Liver (tissue), 9 donors: ENCODE measurements around the gene COL6A3. TPM values are rescaled to one million over a fixed set of nuclear protein-coding genes. Genes with fewer than 3 reads are reported as not detected.

ENCODE experiments used
- DNase-seq: peaks from one replicate; pipeline ENCODE4 v3.0.0-alpha.2; 2017; ENCODE audit warnings: low spot score
- H3K27ac ChIP-seq, 2 donors: one replicate each; pipeline ENCODE4 v1.7.0; 2013; ENCODE audit warnings: inconsistent platforms in 2 of 2, low read length in 2 of 2, control low read depth in 1 of 2, low read depth in 1 of 2, mild to moderate bottlenecking in 1 of 2
- H3K27me3 ChIP-seq, 4 donors: one replicate each; pipeline versions ENCODE4 v1.6.1 to v1.7.0; 2013; ENCODE audit warnings: low read length in 3 of 4, inconsistent platforms in 1 of 4, mild to moderate bottlenecking in 1 of 4, moderate library complexity in 1 of 4; ENCODE audit not compliant: control insufficient read depth in 4 of 4, insufficient read depth in 4 of 4
- H3K36me3 ChIP-seq, 4 donors: one replicate each; pipeline versions ENCODE4 v1.6.1 to v1.7.0; 2013; ENCODE audit warnings: low read length in 3 of 4, mild to moderate bottlenecking in 3 of 4, low read depth in 1 of 4, moderate library complexity in 1 of 4; ENCODE audit not compliant: control insufficient read depth in 4 of 4, insufficient read depth in 3 of 4
- H3K4me1 ChIP-seq, 4 donors: one replicate each; pipeline versions ENCODE4 v1.6.1 to v1.7.0; 2013; ENCODE audit warnings: low read length in 3 of 4, mild to moderate bottlenecking in 3 of 4, moderate library complexity in 1 of 4; ENCODE audit not compliant: control insufficient read depth in 4 of 4, insufficient read depth in 4 of 4
- H3K4me3 ChIP-seq, 3 donors: one replicate each; pipeline versions ENCODE4 v1.6.1 to v1.7.0; 2013; ENCODE audit warnings: low read length in 3 of 3, control low read depth in 1 of 3, low read depth in 1 of 3, mild to moderate bottlenecking in 1 of 3
- H3K9ac ChIP-seq, 2 donors: one replicate each; pipeline ENCODE4 v1.7.0; 2013; ENCODE audit warnings: low read length in 2 of 2, mild to moderate bottlenecking in 2 of 2, moderate library complexity in 2 of 2, control low read depth in 1 of 2, low read depth in 1 of 2
- H3K9me3 ChIP-seq, 4 donors: one replicate each; pipeline versions ENCODE4 v1.6.1 to v1.7.0; 2013; ENCODE audit warnings: low read length in 3 of 4; ENCODE audit not compliant: control insufficient read depth in 4 of 4
- ATF3 ChIP-seq: IDR thresholded peaks from 2 replicates; pipeline ENCODE4 v1.6.1; 2016; ENCODE audit warnings: antibody characterized with exemption
- CTCF ChIP-seq: fragments of 150-350 bp; IDR thresholded peaks from 2 replicates; pipeline ENCODE4 v1.5.1; 2017; ENCODE audit warnings: improper control_type of control experiment, low read depth, low read length; ENCODE audit not compliant: missing input control
- EGR1 ChIP-seq, 2 donors: IDR thresholded peaks; 2 replicates each; pipeline ENCODE4 v1.6.1; 2016 to 2018; ENCODE audit warnings: antibody characterized with exemption in 2 of 2, low read depth in 2 of 2
- GABPA ChIP-seq, 2 donors: IDR thresholded peaks in 1 of 2; conservative IDR thresholded peaks in 1 of 2; 2 replicates each; pipeline ENCODE4 v1.6.1; 2016; ENCODE audit warnings: antibody characterized with exemption in 2 of 2, mild to moderate bottlenecking in 1 of 2, moderate library complexity in 1 of 2
- HNF4A ChIP-seq, 2 donors: conservative IDR thresholded peaks; 2 replicates each; pipeline ENCODE4 v1.6.1; 2016; ENCODE audit warnings: antibody characterized with exemption in 2 of 2, mild to moderate bottlenecking in 2 of 2
- HNF4G ChIP-seq: IDR thresholded peaks from 2 replicates; pipeline ENCODE4 v1.6.1; 2016; ENCODE audit warnings: antibody characterized with exemption
- JUND ChIP-seq, 2 donors: IDR thresholded peaks; 2 replicates each; pipeline ENCODE4 v1.6.1; 2016; ENCODE audit warnings: antibody characterized with exemption in 2 of 2
- NR2F2 ChIP-seq: IDR thresholded peaks from 2 replicates; pipeline ENCODE4 v1.6.1; 2016; ENCODE audit warnings: antibody characterized with exemption
- RAD21 ChIP-seq, 2 donors: IDR thresholded peaks; 2 replicates each; pipeline ENCODE4 v1.6.1; 2016; ENCODE audit warnings: antibody characterized with exemption in 2 of 2, mild to moderate bottlenecking in 2 of 2
- SP1 ChIP-seq: IDR thresholded peaks from 2 replicates; pipeline ENCODE4 v1.6.1; 2018; ENCODE audit warnings: antibody characterized with exemption, mild to moderate bottlenecking
- TAF1 ChIP-seq: conservative IDR thresholded peaks from 2 replicates; pipeline ENCODE4 v1.6.1; 2016; ENCODE audit warnings: antibody characterized with exemption, mild to moderate bottlenecking
- YY1 ChIP-seq: IDR thresholded peaks from 2 replicates; pipeline ENCODE4 v1.6.1; 2016; ENCODE audit warnings: antibody characterized with exemption, mild to moderate bottlenecking
- WGBS: extraction: QIAGEN DNeasy Blood & Tissue Kit; methylation state at CpG from one replicate; pipeline ENCODE4 v1.1.7; 2013; 5-methylcytosine and 5-hydroxymethylcytosine counted together
- polyA plus RNA-seq, 2 donors: library from polyadenylated mRNA; stranded (reverse) in 1 of 2; unstranded in 1 of 2; fragments of 200-250 nt in 1 of 2; fragments of >200 nt in 1 of 2; fragmentation: Nextera tagmentation in 1 of 2; extraction: Ambion mirVana in 1 of 2; gene quantifications; one replicate each; pipeline versions ENCODE4 v1.2.1 to v1.2.3, GENCODE V29; 2013 to 2015
- total RNA-seq, 2 donors: library from RNA; depleted of rRNA; stranded (reverse); fragments of >200 nt; gene quantifications; one replicate each; pipeline ENCODE4 v1.2.3, GENCODE V29; 2014
- TF ChIP-seq, protein P1 (sequence below): IDR thresholded peaks from 2 replicates; pipeline ENCODE4 v1.6.1; 2016; ENCODE audit warnings: antibody characterized with exemption
- TF ChIP-seq, protein P2 (sequence below): IDR thresholded peaks from 2 replicates; pipeline ENCODE4 v1.6.1; 2016; ENCODE audit warnings: antibody characterized with exemption, mild to moderate bottlenecking
- TF ChIP-seq, protein P3 (sequence below): IDR thresholded peaks from 2 replicates; pipeline ENCODE4 v1.6.1; 2016; ENCODE audit warnings: antibody characterized with exemption
- donor health status: healthy.
- donor health status: healthy.
- donor health status: healthy.
- donor health status: healthy.
- donor health status: healthy.

COL6A3 gene
- total and polyA plus RNA-seq, 4 donors, result 1.7 to 28.7 (median 17.5) TPM

GRCh38 chr2:237361194-237362004 is 52.6 kb downstream of the COL6A3 start:
- TF ChIP-seq HNF4G (no peak), ATF3 (no peak), YY1 (no peak), JUND (IDR thresholded peaks at IDR 0.05) (no peak), EGR1 (IDR thresholded peaks at IDR 0.05; ENCODE audit: low read depth in 2 of 2) (no peak), SP1 (no peak), GABPA (IDR thresholded peaks at IDR 0.05 in 1 of 2, conservative IDR thresholded peaks at IDR 0.05 in 1 of 2) (no peak), CTCF (no peak), NR2F2 (no peak)
- TF ChIP-seq, protein P1, sequence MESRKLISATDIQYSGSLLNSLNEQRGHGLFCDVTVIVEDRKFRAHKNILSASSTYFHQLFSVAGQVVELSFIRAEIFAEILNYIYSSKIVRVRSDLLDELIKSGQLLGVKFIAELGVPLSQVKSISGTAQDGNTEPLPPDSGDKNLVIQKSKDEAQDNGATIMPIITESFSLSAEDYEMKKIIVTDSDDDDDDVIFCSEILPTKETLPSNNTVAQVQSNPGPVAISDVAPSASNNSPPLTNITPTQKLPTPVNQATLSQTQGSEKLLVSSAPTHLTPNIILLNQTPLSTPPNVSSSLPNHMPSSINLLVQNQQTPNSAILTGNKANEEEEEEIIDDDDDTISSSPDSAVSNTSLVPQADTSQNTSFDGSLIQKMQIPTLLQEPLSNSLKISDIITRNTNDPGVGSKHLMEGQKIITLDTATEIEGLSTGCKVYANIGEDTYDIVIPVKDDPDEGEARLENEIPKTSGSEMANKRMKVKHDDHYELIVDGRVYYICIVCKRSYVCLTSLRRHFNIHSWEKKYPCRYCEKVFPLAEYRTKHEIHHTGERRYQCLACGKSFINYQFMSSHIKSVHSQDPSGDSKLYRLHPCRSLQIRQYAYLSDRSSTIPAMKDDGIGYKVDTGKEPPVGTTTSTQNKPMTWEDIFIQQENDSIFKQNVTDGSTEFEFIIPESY, result no peak
- H3K9me3 ChIP-seq, result no peaks in the 10 kb centered on the region
- no peak overlapping the region for H3K9ac ChIP-seq
- no peak overlapping the region for H3K4me3 ChIP-seq
- 85% methylated on average over 22 of the region's 22 CpGs for WGBS
- H3K27me3 ChIP-seq, result peaks cover 0 to 7% (median 0%) of the 10 kb centered on the region in 4 donors
- peaks cover 0 to 5% (median 0%) of the 10 kb centered on the region in 4 donors for H3K4me1 ChIP-seq
- H3K27ac ChIP-seq, result no peak overlapping the region
- no peaks in the 10 kb centered on the region for H3K36me3 ChIP-seq
- DNase-seq, result no peak

DNA sequence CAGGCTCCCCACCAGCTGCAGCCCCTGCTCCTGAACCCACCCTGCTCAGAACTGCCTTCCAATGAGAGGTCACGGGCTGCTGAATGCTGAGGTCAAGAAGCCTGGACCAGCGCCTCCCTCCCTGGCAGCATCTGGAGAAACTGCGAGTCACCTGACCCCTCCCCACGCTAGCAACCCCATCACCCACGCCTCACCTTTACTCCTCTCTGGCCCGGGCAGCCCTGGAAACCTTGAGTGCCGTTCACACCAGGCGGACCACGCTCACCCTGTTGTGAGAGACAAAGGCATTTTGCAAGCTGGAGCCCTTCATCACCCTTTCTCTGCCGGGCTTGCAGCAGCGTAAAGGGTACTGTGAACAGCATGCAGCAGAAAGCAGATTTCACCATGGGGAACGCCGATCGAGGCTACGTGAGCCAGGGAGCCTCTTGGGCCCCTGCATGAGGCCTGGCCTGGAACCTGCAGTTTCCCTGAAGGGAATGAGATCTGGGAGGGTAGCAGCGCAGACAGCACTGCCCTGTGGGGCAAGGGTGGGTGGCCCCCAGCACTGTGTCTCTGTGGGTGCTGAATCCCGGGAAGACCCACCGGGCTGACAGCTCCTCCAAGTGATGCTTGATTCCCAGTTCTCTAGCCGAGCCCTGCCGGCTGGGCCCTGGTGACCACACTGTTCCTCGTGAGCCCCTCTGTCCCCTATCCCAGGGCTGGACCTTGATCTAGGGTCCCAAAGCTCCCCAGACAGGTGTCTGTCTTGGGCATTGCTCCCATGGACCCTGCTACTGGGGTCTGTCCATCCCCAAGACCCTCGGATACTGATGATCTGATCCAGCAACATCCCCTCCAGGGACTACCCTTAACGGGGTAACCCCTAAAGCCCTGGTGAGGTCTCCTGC is 53.8 kb downstream of the COL6A3 start:
- H3K27ac ChIP-seq, result no peak overlapping the region
- no peak overlapping the region for H3K9ac ChIP-seq
- H3K4me3 ChIP-seq, result no peak overlapping the region
- H3K4me1 ChIP-seq, result peaks cover 0 to 5% (median 0%) of the 10 kb centered on the region in 4 donors
- 77% methylated on average over 23 of the region's 23 CpGs for WGBS
- no peaks in the 10 kb centered on the region for H3K36me3 ChIP-seq
- DNase-seq, result no peak
- H3K27me3 ChIP-seq, result peaks cover 0 to 7% (median 0%) of the 10 kb centered on the region in 4 donors
- no peaks in the 10 kb centered on the region for H3K9me3 ChIP-seq
- TF ChIP-seq NR2F2 (no peak), YY1 (no peak), TAF1 (no peak), HNF4A (conservative IDR thresholded peaks at IDR 0.05) (no peak), CTCF (no peak), GABPA (IDR thresholded peaks at IDR 0.05 in 1 of 2, conservative IDR thresholded peaks at IDR 0.05 in 1 of 2) (no peak), RAD21 (IDR thresholded peaks at IDR 0.05) (no peak), SP1 (no peak), HNF4G (no peak)
- TF ChIP-seq, protein P2, sequence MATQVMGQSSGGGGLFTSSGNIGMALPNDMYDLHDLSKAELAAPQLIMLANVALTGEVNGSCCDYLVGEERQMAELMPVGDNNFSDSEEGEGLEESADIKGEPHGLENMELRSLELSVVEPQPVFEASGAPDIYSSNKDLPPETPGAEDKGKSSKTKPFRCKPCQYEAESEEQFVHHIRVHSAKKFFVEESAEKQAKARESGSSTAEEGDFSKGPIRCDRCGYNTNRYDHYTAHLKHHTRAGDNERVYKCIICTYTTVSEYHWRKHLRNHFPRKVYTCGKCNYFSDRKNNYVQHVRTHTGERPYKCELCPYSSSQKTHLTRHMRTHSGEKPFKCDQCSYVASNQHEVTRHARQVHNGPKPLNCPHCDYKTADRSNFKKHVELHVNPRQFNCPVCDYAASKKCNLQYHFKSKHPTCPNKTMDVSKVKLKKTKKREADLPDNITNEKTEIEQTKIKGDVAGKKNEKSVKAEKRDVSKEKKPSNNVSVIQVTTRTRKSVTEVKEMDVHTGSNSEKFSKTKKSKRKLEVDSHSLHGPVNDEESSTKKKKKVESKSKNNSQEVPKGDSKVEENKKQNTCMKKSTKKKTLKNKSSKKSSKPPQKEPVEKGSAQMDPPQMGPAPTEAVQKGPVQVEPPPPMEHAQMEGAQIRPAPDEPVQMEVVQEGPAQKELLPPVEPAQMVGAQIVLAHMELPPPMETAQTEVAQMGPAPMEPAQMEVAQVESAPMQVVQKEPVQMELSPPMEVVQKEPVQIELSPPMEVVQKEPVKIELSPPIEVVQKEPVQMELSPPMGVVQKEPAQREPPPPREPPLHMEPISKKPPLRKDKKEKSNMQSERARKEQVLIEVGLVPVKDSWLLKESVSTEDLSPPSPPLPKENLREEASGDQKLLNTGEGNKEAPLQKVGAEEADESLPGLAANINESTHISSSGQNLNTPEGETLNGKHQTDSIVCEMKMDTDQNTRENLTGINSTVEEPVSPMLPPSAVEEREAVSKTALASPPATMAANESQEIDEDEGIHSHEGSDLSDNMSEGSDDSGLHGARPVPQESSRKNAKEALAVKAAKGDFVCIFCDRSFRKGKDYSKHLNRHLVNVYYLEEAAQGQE, result no peak
- TF ChIP-seq, protein P3, sequence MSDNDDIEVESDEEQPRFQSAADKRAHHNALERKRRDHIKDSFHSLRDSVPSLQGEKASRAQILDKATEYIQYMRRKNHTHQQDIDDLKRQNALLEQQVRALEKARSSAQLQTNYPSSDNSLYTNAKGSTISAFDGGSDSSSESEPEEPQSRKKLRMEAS, result no peak
- TF ChIP-seq, protein P1, result no peak
